Skin of body (tissue), 3 donors: ENCODE measurements around the gene RNF138. TPM values are rescaled to one million over a fixed set of nuclear protein-coding genes. Genes with fewer than 3 reads are reported as not detected.
"Not testable (repeated sequence)": the region's sequence is repeated elsewhere in the genome, so short reads cannot be mapped to it uniquely, and the experiment has no call there.

Source experiments
- DNase-seq: peaks from one replicate; lab custom pipeline; 2025; lab: John Stamatoyannopoulos, UW
- small RNA-seq: library from RNA; depleted of rRNA; stranded (forward); fragments of <200 nt; gene quantifications from one replicate; pipeline ENCODE3, GENCODE V24; 2014; ENCODE audit warnings: low replicate concordance
- total RNA-seq: library from RNA; depleted of rRNA; stranded (reverse); fragments of >200 nt; gene quantifications from one replicate; pipeline ENCODE4 v1.2.3, GENCODE V29; 2014

The RNF138 gene
- total RNA-seq, 1 donor from 2014 or later: 26.2 TPM

DNA sequence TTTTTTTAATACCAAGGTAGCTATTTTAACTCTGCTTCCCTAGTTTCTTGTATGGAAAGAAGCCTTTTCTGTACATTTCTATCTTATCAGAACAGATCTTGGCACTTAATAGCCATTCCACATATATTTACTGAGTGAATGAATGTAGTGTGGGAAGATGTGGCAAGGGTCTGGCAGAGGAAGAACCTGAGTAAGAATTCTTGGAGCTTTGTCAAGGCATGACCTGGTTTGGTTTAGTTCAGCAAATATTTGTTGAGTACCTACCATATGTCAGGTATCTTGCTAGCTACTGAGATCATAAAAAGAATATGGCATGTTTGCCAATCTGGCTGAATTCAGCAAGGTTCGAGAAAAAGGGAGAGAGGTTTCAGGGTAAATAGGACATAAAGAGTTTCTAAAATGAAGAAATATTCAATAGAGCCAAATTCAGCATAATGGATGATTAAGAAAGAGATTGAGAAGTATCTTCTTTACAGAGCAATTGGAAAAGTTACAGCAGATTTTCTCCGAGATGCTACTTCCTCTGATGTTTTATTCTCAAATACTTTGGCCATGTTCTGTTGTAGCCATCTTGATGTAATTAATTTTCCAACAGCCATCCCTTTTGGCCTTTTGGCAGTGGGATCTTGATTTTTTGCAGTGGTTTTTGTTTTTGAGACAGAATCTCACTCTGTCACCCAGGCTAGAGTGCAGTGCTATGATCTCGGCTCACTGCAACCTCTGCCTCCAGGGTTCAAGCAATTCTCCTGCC, 76.5 kb downstream of the RNF138 start:
- no peak for DNase-seq

DNA sequence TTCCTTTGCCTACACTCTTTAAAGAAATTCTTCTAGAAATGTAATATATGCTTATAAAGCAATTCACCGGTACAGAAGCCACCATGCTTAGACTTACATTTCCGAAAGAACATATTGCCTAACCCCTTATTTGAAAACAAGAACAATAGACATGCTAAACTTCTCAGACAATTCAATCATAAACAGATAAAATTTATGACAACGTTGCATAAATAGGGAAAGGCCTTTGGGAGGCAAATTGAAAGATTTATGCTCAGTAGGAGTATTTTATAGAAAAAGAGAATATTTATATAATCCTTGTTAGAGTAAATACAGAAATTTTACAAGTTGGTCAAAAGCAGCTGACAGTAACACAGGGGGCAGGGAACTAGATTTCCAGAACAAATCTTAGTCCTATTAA, 82.0 kb downstream of the RNF138 start:
- no peak for DNase-seq

DNA sequence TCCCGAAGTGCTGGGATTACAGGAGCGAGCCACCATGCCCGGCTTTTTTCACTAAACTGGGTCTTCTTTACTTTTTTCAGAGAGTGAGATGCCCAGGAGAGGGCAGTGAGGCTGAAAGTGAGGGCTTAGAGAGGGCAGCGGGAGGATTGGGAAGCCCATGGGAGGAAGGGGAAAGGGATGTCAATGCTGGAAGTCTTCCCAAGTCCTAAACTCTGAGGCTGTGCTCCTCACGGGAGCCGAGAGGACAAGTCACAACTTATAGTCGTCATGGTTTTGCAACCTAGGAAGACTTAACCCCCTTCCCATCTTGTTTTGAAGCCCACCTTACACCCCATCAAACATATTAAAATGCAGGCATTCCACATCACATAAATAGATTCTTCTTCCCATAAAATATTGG, 83.0 kb downstream of the RNF138 start:
- no peak for DNase-seq

DNA sequence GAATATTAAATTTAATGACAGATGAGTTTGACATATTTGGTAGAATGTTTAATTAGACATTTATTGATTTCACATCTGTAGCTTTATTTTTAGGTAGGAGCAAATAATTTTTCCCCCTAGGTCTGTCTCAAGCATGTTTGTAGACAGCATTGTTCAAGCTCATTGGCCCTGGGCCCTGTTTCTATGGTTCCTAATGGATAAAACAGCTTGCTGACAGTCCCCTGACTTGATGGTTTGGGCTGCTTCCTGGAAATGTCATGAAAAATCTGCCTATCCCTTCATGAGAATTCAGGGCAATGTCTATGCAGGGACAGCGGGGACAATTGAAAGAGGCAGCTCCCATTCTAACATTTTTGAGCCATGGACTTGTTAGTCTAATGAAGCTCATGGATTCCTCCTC, 83.6 kb downstream of the RNF138 start:
- no peak for DNase-seq

DNA sequence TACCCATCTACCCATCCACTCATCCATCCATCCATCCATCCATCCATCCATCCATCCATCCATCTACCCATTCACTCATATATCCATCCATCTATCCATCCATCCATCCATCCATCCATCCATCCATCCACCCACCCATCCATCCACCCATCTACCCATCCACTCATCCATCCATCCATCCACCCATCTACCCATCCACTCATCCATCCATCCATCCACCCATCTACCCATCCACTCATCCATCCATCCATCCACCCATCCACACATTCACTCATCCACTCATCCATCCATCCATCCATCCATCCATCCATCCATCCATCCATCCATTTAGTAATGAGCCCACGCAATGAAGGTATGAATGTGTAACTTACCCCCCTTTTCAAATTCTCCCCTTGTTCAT, 85.1 kb downstream of the RNF138 start:
- DNase-seq: not testable (repeated sequence)

DNA sequence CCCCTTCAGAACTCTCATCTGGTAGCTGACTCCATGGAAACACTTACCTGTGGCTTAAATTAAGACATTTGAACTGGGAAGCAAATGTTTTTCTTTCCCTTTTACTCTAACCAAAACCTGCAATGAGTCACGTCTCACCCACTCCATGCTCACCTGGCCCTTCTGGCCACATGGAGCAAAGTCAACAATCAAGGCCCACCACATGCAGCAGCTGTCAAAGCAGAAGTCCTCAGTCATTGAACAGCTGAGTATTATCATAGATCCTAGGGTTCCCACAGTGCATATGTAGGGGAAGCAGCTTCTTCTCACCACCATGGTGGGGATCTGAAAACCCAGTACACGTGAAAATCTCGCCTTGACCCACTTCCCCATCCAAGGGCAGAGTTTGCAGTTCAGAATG, 85.9 kb downstream of the RNF138 start:
- no peak for DNase-seq

Small RNAs within 50 kb of the gene (small RNA-seq; reads per million reads assigned to genes)
- 0.28 reads per million, percentile 26 among the genes with 10 or more reads in this experiment for gene RNA5SP453

Other genes starting within 250 kb of the RNF138 start
- 70.1 TPM for gene TRAPPC8, start 148.7 kb upstream of the RNF138 start, total RNA-seq
- gene RNF125, start 73.0 kb upstream of the RNF138 start, total RNA-seq: 8.6 TPM
- gene MEP1B, start 98.2 kb downstream of the RNF138 start, total RNA-seq: not detected